Astrocyte (in vitro differentiated cells and primary cell): ENCODE results near the gene IGSF21.

Experiments
- EZH2 ChIP-seq: IDR thresholded peaks from 2 replicates; pipeline ENCODE4 v1.6.1; 2012; ENCODE audit warnings: mild to moderate bottlenecking, low read length, inconsistent platforms; ENCODE audit not compliant: insufficient read depth
- TF ChIP-seq, protein P1 (sequence below): IDR thresholded peaks from 2 replicates; pipeline ENCODE4 v1.5.1; 2011; ENCODE audit warnings: low read depth, mild to moderate bottlenecking, inconsistent platforms, low read length, moderate library complexity; ENCODE audit not compliant: insufficient read depth

DNA sequence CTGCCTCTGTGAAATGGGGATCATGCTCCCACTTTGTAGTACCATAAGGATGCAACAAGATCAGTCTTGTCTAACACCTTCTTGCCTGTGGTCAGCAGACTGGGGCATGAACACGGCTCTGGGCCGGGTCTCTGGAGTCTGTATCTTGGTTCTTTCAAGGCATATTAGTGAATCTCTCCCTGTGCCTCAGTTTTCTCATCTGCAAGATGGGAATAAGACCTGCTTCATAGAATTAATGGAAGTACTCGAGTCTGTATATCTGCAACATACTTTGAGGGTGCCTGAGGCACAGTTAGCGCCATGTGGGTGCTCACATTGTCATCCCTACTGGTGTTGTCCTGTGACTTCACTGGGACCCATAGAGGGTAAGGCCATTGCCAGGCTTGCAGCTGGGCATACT is 84.6 kb downstream of the IGSF21 start:
- TF ChIP-seq, protein P1, sequence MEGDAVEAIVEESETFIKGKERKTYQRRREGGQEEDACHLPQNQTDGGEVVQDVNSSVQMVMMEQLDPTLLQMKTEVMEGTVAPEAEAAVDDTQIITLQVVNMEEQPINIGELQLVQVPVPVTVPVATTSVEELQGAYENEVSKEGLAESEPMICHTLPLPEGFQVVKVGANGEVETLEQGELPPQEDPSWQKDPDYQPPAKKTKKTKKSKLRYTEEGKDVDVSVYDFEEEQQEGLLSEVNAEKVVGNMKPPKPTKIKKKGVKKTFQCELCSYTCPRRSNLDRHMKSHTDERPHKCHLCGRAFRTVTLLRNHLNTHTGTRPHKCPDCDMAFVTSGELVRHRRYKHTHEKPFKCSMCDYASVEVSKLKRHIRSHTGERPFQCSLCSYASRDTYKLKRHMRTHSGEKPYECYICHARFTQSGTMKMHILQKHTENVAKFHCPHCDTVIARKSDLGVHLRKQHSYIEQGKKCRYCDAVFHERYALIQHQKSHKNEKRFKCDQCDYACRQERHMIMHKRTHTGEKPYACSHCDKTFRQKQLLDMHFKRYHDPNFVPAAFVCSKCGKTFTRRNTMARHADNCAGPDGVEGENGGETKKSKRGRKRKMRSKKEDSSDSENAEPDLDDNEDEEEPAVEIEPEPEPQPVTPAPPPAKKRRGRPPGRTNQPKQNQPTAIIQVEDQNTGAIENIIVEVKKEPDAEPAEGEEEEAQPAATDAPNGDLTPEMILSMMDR = no peak
- TF ChIP-seq EZH2 = no peak
